Measurements from ENCODE around the gene CFAP73. TPM values are rescaled to one million over a fixed set of nuclear protein-coding genes. Genes with fewer than 3 reads are reported as not detected.

CFAP73 gene
- total RNA-seq, 4 donors from 2014 or later: 0.56 TPM; not detected in 3

DNA sequence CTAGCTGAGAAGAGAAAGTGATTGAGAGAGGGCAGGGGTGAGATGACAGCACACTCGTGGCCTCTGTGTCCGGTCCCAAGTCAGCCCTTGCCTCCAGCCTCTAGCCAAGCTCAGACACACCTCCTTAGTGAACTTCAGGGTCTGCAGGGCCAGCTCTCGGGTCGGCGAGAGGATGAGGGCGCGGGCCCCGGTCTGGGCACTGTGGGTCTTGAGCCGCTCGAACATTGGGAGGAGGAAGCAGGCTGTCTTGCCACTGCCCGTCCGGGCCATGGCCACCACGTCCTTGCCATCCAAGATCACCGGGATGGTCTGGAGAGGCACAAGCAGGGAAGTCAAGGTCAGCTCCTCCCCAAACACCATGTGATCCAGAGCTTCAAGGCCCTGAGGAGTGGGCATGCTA is 29.5 kb downstream of the CFAP73 start:
- 94 to 96% methylated on average over 4 to 9 of the region's 14 CpGs for WGBS, 2 donors
- no peak overlapping the region for H3K27ac ChIP-seq
- no peak overlapping the region for H3K4me3 ChIP-seq (replicated peaks in 1 of 3)
- H3K36me3 ChIP-seq: peaks cover 45 to 56% of the 10 kb centered on the region in 2 donors
- H3K27me3 ChIP-seq: no peaks in the 10 kb centered on the region
- intact Hi-C loops (cut with DNase I): no loop called here
- peaks cover 3 to 9% of the 10 kb centered on the region in 2 donors for H3K4me1 ChIP-seq
- TF ChIP-seq, protein P1, sequence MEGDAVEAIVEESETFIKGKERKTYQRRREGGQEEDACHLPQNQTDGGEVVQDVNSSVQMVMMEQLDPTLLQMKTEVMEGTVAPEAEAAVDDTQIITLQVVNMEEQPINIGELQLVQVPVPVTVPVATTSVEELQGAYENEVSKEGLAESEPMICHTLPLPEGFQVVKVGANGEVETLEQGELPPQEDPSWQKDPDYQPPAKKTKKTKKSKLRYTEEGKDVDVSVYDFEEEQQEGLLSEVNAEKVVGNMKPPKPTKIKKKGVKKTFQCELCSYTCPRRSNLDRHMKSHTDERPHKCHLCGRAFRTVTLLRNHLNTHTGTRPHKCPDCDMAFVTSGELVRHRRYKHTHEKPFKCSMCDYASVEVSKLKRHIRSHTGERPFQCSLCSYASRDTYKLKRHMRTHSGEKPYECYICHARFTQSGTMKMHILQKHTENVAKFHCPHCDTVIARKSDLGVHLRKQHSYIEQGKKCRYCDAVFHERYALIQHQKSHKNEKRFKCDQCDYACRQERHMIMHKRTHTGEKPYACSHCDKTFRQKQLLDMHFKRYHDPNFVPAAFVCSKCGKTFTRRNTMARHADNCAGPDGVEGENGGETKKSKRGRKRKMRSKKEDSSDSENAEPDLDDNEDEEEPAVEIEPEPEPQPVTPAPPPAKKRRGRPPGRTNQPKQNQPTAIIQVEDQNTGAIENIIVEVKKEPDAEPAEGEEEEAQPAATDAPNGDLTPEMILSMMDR (IDR thresholded peaks at IDR 0.05): no peak
- TF ChIP-seq POLR2A (IDR thresholded peaks at IDR 0.05): no peak
- no peaks in the 10 kb centered on the region for H3K9me3 ChIP-seq
- no peak for DNase-seq

DNA sequence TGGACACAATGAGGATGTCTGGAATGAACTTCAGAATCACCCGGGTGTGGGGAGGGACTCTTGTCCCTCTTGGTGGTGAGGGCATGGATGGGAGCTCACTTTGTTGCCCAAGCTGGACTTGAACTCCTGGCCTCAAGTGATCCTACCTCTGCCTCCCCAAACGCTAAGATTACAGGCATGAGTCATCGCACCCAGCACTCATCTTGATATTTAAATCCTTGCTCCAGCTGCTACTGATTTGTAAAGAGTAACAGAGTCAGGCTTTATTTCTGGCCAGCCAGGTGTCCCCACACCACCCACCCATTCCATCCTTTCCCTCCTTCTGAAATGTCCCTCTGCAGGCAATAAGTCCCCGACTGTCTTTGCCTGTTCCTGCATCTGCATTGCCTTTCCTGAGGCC is 30.8 kb downstream of the CFAP73 start:
- intact Hi-C loops (cut with DNase I): no loop called here
- Histone ChIP-seq H3K4me1 (peaks cover 7 to 14% of the 10 kb centered on the region in 2 donors), H3K9me3 (no peaks in the 10 kb centered on the region), H3K36me3 (peaks cover 42 to 50% of the 10 kb centered on the region in 2 donors), H3K27me3 (no peaks in the 10 kb centered on the region), H3K27ac (no peak overlapping the region), H3K4me3 (replicated peaks in 1 of 3) (no peak overlapping the region)
- WGBS, 2 donors: 84 to 90% methylated on average over 4 of the region's 4 CpGs
- DNase-seq: no peak
- TF ChIP-seq POLR2A (IDR thresholded peaks at IDR 0.05): no peak
- TF ChIP-seq, protein P1 (IDR thresholded peaks at IDR 0.05): no peak

DNA sequence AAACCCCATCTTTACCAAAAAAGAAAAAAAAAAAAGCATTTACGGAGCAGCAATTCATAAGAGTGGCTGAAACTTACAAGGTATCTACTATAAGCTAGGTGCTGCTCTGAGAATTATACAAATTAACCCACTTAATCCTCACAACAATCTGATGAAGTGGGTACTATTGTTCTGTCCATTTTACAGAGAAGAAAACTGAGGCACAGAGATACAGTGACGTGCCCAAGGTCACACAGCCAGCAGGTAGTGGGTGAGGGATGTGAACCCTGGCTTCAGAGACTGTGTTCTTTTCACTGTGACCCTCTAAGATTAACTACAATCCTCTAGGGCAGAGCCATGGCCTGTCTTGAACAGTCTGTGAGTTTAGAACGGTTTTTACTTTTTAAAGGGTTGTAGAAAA is 32.5 kb downstream of the CFAP73 start:
- Histone ChIP-seq H3K36me3 (peaks cover 36 to 37% of the 10 kb centered on the region in 2 donors), H3K4me3 (replicated peaks in 1 of 3) (no peak overlapping the region), H3K27me3 (no peaks in the 10 kb centered on the region), H3K4me1 (peaks cover 12 to 23% of the 10 kb centered on the region in 2 donors), H3K9me3 (no peaks in the 10 kb centered on the region), H3K27ac (no peak overlapping the region)
- TF ChIP-seq, protein P1 (IDR thresholded peaks at IDR 0.05): no peak
- TF ChIP-seq POLR2A (IDR thresholded peaks at IDR 0.05): no peak
- DNase-seq: no peak
- intact Hi-C loops (cut with DNase I): no loop called here
- WGBS, 2 donors: 84 to 92% methylated on average over 3 of the region's 3 CpGs

DNA sequence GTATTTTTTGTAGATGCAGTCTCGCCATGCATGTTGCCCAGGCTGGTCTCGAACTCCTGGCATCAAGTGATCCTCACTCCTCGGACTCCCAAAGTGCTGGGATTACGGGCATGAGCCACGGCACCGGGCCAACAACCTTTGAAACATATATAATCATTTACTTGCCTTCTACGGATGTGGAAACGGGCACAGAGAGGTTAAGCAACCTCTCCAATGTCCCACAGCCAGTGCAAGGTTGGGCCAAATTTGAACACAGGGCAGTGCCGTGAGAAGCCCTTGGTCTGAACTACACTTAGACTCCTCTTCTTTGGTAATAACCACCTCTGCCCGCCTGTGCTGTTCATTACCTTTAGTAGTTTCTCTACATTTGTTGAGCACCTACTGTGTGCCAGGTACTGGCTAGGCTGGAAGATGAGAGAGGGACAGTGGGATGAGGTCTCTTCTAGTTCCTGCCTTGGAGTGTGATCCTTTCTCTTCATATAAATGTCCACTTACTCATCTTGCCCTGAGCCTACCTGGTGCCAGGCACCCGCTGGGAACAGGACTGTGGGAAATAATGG is 33.6 kb downstream of the CFAP73 start:
- H3K4me3 ChIP-seq (replicated peaks in 1 of 3): no peak overlapping the region

More for the DNA sequence above, 33.6 kb downstream of the CFAP73 start:
- H3K27ac ChIP-seq: no peak overlapping the region
- TF ChIP-seq, protein P1 (IDR thresholded peaks at IDR 0.05): no peak
- TF ChIP-seq POLR2A (IDR thresholded peaks at IDR 0.05): no peak
- H3K27me3 ChIP-seq: no peaks in the 10 kb centered on the region
- no peak for DNase-seq
- intact Hi-C loops (cut with DNase I): no loop called here
- WGBS, 2 donors: 97 to 98% methylated on average over 11 of the region's 11 CpGs
- no peaks in the 10 kb centered on the region for H3K9me3 ChIP-seq
- peaks cover 24 to 26% of the 10 kb centered on the region in 2 donors for H3K36me3 ChIP-seq
- H3K4me1 ChIP-seq: peaks cover 12 to 23% of the 10 kb centered on the region in 2 donors
